GM21423 (cell line): Measurements from ENCODE around the gene TIE1.

Source experiments
- ATAC-seq: cut with Tn5 transposase; IDR thresholded peaks from one replicate; pipeline ENCODE4 v1.9.1; 2021; ENCODE audit warnings: mild to moderate bottlenecking, moderate library complexity; ENCODE audit not compliant: unreplicated experiment

Gene TIE1

DNA sequence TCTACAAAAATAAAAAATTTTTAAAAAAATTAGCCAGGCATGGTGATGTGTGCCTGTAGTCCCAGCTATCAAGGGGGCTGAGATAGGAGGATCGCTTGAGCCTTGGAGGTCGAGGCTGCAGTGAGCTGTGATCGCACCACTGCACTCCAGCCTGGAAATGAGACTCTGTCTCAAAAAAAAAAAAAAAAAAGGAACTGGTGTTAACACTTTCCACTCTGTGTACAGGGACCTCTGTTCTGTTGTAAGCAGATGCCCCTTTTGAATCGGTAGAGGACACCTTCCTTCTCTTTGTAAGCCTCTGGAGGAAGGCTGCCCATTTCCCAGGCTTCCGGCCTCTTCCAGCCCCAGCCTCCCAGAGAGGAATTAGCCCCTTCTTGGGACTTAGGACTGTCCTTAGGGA is 8.1 kb upstream of the TIE1 start:
- ATAC-seq = no peak

DNA sequence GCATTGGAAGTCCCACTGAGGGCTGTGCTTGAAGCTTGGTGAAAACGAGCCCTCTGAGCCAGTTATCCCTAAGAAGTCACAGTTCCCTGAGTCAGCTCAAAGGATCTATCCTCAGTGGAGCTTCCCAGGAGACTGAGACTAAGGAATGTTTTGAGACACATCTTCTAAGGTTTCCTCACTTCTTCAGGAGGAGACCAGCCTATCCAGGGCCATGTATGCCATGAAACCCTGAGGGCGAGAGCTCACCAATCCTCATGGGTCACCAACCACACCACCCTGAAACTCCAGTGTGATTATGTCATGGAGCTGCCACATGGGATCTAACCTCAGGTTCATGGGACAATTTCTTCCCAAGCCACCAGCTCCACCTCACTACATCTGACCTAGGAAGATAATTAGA is 7.6 kb upstream of the TIE1 start:
- ATAC-seq = no peak

DNA sequence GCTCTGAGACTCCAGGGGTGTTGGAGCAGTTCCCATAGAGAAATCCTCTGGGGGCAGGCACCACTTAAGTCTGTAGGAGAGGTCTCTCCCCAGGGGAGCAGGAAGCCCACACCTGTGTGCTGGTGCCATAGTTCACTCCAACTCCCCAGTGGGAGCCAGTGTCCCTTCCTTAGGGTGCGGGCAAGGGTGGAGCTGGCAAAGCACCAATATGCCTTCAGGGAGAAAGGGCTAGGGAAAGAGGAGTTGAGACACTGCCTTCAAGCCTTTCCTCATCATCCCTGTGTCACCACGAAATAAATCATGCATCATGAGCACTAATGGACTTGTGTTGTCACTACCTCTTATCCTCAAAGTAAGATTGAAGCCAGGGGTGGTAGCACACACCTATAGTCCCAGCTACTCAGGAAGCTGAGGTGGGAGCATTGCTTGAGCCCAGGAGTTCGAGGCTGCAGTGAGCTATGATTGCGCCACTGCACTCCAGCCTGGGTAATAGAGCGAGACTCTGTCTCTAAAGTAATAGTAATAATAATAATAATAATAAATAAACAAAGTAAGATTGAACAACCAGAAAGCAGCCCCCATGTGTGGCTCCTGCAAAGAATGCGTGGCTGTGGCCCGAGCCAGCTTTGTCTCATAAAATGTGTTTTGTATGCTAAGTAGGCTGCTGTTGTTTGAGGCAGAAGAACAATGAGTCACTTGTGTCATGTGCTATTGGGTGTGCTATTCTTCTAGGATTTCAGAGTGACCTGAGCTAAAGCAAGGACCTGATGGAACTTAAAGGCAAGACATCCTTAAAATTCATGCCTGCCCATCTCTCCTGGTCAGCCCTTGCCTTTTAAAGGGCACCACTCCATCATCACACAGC is 6.7 kb upstream of the TIE1 start:
- no peak for ATAC-seq

DNA sequence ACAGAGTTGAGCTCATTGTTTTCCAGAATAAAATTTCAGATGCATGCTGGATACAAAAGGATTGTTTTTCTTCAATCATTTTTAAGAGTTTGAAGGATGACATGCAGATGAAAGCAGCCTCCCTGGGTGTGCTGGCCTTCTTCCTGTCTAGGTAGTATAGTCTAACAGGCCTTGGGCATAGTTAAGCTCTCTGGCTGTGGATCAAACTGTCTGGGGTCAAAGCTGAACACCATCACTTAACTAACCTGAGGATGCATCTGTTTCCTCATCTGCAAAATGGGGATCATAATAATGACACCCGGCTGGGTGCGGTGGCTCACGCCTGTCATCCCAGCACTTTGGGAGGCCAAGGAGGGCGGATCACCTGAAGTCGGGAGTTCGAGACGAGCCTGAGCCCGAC is 6.0 kb upstream of the TIE1 start:
- no peak for ATAC-seq

DNA sequence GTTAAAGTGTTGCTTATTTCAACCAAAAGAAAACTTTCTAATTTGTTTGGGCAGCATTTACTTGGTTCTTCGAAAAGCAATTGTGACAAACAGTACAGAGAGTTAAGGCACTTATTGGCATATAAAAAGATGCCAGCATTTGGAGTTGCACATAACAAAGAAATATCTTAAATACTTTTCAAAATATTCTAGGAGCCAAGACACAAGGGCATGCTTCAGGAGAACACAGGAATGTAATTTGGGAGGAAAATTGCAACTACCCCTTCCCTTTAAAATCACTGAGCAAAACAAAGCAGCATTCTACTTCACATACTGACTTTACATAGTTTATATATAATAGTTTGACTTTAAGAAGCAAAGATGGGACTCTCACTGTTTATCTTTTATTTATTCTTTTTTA is 4.6 kb upstream of the TIE1 start:
- ATAC-seq = no peak

DNA sequence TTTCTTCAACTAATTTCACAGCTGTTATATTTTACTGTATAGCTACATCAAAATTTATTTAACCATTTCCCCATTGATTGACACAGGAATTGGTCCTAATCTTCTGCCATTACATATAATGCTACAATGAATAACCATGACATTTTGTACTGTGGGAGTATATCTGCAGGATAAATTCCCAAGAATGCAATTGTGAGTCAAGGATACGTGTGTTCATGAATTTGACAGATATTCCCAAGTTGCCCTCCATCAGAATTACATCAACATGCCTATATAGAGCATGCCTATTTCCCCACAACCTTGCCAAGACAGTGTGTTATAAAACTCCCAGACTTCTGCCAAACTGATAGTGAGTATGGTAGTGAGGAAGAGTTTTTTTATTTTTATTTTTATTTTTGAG is 2.7 kb upstream of the TIE1 start:
- ATAC-seq = no peak

DNA sequence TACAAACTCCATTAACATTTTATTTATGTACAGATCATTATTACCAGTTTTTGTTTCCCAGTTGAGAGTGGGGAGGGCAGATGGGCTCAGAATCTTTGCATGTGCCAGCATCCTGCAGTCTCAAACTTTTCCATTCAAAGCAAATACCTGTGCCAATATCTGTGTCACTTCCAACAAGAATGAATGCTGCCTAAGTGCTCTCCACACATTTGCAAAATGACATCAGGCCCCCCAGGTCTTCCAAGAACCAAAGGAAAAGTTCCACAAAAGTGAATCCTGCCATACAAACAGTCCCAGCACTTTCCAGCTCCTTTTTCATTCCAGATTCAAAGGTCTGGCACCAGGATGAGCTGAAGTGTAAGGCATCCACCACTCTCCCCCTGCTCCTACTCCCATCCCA is 1.7 kb upstream of the TIE1 start:
- no peak for ATAC-seq

DNA sequence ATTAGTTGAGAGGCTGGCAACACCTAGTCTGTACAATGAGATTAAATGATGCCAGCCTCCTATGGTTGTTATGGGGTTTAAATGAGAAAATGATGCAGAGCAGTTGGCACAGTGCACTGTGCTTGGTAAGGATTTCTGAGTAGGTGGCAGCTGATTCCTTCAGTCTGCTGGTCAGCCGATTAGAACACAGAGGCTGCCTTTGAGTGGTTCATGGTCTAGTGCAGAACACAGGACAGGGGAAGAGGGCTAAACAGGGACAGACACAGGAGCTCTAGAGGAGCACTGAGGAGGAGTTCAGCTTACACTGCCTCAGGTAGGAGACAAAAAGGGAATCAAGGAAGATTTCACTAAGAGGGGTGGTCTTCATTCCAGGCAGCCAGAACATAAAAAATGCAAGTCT is 1.4 kb downstream of the TIE1 start:
- ATAC-seq = no peak

DNA sequence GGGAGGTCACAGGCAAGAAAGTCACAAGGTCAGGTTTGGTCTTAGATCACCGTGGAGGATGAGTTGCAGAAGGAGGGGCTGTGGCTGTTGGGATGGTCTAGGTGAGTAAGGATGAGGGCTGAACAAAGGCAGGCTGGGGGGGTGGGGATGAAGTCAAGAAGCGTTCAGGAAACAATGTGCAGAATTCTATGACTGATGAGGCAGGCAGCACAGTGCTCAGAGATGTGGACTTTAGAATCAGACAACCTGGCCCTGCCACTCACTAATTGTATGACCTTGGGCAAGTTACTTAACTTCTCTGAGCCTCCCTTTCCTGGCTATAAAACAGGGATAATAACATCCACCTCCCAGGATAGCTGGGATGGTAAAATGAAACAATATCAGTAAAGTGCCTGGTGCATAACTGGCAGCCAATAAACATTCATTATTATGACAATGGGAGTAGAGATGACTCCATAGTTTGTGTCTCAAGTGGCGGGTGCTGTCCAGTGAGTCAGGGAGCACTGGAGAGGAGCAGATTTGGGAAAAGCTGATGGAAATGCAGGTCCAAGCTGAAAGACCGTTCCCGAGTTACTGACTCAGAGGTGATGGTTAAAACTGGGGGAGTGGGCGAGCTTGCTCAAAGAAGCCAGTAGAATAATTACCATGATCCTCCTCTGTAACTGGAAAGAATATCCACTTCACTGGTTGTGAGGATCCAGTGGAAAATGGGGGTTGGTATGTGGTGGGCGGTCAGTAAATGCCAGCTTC is 2.1 kb downstream of the TIE1 start:
- ATAC-seq = no peak

DNA sequence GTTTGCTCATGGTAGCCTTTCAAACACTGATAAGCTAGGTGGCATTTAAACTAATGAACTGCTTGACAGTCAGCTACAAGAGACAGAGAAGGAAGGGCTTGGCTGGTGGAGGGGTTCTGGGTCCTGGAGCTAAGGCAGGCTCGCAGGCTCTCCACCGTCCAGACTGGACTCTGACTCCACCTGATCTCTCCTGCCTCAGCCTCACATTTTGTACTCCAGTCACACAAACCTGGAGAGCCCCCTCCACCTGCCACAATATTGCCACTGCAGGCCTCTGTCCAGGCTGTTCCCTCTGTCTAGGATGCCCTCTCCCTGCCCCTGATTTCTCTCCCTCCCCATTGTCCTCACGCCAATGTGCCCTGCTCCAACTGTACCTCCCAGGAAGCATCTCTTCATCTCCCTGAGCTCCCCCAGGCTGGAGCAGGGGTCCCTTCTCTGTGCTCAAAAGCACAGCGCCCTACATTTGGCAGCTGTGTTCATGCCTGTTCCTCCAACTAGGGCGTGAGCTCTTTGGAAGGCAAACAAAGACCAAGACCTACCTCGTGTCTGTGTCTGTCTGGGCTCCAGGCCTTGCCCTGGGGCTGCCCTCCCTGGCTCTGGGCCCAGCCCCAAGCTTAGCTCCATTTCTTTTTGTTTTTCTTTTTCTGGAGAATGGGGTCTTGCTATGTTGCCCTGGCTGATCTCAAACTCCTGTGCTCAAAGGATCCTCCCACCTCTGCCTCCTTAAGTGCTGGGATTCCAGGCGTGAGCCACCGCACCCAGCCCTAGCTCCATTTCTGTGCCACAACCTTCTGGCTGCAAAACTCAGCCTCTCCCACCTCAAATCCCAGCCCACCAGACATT is 2.9 kb downstream of the TIE1 start:
- ATAC-seq = no peak

DNA sequence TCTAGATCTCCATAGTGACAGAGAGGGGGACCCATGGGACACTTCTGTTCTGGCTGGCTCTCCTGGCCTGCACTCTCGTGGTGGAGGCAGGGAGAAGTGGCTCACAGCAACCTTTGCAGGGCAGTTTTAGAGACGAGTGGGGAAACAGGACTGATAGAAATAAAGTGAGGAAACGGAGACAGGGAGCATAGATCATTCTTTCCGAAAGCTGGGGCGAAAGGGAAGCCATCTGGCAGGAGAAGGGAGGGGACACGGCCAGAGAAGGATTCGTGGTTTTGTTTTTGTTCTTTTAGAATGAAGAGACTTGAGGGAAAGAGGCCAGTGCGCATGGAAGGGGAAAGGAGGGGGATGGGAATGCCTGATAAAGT is 3.5 kb downstream of the TIE1 start:
- ATAC-seq = no peak

DNA sequence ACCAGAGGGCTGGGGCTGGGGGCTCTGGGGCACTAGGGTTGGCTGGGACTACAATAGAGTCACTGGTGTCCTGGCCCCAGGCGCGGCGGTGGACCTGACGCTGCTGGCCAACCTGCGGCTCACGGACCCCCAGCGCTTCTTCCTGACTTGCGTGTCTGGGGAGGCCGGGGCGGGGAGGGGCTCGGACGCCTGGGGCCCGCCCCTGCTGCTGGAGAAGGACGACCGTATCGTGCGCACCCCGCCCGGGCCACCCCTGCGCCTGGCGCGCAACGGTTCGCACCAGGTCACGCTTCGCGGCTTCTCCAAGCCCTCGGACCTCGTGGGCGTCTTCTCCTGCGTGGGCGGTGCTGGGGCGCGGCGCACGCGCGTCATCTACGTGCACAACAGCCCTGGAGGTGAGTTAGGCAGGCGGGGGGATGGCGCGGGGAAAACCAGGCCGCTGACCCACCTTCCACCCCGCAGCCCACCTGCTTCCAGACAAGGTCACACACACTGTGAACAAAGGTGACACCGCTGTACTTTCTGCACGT is 4.1 kb downstream of the TIE1 start:
- ATAC-seq = no peak

DNA sequence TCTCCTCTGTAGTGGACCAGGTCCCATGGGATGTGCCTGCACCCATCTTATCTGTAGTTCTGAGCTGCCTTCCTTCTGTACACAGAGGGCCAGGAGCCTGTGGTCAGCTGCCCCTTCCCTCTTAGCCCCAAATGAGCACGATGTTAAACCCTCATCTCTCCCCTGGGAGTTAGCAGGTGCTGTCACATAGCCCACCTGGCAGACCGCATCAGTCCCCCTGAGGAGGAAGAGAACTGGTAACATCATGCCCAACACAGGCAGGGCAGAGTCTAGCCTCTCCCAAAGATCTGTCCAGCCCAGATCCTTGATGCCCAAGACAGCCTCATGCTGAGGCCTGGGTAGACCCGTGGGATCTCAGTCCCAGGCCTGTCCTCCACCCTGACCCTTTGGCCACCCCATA is 4.7 kb downstream of the TIE1 start:
- no peak for ATAC-seq

DNA sequence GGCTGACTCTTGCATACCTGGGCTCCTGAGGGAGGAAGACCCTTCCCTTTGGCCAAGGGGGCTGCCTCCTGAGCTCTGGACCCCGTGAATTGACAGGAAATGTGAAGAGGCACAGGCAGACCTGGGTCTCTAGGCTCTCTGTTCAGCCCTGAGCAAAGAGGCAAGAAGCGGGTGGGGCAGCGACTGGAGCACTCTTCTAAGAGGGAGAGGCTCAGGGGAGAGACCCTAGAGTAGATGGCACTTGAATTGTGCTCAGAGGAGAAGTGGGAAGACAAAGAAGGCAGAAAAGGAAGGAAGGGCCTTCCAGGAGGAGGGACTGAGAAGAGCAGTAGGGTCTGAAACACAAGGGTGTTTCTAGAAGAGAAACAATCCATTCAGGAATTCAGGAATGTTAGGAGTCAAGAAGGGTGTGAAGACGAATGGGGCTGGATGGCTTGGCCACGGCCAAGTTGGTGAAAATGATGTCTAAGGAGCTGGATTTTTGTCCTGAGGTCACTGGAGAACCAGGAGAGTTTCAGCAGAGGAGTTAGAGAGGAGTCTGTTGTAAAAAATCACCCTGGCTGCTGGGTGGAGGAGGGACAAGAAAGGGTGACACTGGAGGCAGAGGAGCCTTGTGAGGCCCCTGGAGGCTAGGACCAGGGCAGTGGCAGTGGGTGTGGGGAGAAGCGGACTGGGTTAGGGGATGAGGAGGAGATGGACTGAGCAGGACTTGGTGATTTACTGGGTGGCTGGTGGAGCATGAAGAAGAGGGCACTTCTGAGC is 5.3 kb downstream of the TIE1 start:
- no peak for ATAC-seq

DNA sequence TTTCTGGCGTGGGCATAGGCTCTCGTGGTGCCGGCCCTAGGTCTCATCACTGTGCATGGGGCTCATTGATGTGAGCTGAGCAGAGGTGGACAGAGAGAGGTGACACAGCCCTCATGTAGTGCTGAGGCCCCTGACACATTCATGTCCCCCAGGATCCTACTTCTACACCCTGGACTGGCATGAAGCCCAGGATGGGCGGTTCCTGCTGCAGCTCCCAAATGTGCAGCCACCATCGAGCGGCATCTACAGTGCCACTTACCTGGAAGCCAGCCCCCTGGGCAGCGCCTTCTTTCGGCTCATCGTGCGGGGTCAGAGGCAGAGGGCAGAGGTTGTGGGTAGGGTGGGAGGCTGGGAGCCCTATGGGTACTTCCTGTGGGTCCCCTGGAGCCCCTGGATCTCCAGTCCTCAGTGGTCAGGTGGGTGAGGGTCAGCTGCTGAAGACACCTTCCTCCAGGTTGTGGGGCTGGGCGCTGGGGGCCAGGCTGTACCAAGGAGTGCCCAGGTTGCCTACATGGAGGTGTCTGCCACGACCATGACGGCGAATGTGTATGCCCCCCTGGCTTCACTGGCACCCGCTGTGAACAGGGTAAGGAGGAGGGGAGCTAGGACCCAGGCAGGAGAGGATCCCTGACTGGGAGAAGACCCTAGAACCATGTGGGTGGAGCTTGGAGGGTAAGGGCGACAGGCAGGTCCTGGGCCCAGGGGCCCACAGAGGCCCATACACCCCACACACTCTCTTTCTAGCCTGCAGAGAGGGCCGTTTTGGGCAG is 6.1 kb downstream of the TIE1 start:
- no peak for ATAC-seq

DNA sequence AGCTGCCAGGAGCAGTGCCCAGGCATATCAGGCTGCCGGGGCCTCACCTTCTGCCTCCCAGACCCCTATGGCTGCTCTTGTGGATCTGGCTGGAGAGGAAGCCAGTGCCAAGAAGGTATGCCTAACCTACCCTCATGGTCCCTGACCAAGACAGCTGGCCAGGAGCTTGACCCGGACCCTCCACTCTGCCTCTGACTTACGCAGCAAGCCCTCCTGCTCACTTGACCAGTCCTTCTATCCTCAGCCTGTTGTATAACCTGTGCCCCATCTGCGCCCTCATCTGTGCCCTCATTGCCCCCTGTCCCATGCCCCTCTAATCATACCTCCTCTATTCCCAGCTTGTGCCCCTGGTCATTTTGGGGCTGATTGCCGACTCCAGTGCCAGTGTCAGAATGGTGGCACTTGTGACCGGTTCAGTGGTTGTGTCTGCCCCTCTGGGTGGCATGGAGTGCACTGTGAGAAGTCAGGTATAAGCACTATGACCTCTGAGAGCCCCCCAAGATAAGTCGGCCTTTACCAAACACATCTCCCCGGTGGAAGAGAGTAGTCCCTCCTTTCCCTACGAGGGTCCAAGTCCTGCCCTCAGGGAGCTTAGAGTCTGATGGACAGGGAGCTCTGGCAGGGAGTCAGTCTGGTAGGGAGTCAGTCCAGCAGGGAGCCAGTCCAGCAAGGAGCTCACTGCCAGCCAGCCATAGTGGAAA is 6.8 kb downstream of the TIE1 start:
- ATAC-seq = no peak

DNA sequence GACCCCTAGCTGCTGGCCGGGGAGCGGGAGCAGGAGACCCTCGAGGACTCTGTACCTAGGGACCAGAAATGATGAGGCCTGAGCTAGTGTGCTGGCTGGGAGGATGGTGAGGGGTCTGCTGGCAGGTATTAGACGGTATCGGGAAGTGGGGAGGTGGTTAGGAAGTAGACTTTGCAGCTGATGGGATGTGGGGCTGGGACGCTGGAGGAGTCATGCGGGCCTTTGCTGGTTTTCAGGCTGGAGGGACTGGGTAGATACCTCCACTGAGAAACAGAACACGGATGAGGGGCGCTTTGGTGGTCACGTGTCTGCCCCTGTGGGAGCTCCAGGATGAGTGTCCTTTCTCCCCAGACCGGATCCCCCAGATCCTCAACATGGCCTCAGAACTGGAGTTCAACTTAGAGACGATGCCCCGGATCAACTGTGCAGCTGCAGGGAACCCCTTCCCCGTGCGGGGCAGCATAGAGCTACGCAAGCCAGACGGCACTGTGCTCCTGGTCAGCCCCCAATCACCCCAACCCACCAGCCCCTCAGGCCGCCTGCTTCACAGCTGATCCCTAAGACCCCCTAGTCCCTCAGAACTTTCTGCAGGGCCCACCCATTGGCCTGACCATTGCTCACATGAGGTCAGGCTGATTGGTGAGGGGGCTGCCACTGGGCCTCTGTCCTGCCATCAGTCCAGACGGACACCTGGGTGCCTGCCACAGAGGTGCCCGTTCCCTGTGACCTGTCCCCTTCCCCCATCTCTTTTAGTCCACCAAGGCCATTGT is 8.0 kb downstream of the TIE1 start:
- no peak for ATAC-seq

DNA sequence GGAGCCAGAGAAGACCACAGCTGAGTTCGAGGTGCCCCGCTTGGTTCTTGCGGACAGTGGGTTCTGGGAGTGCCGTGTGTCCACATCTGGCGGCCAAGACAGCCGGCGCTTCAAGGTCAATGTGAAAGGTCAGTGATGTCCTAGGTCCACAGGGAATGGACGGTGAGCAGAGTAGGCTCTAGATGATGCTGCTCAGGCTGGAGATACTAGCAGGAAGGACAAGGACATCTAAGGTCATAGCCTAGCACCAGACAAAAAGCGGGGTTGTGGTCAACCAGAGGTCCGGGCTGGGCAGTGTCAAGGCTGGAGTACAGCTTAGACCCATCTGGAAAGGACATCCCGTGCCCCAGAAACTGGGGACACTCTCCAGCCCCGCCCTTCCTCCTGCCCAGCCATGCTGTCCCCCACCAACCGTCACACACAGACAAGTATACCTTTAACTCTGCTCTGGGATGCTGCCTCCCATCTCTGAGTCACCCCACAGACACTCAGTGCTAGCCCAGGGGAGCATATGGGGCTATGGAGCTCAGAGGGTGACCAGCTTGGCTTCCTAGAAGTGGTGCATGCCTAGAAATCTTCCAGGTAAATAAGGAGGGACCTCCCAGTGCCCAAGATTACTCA is 8.7 kb downstream of the TIE1 start:
- ATAC-seq = no peak
